Measurements from ENCODE around the gene RSPRY1.

GRCh38 chr16:57153841-57154240, 32.3 kb upstream of the RSPRY1 start:
- TF ChIP-seq EZH2 (optimal IDR thresholded peaks at IDR 0.05; ENCODE audit: low read depth, low read length), result no peak
- no peak for TF ChIP-seq EZH2phosphoT487 (IDR thresholded peaks at IDR 0.05; ENCODE audit: low read length)

All from MM.1S (cell line).